HCT116 (cell line): Measurements from ENCODE around the gene TAS1R1. TPM values are rescaled to one million over a fixed set of nuclear protein-coding genes. Genes with fewer than 3 reads are reported as not detected.

Source experiments
- ATAC-seq: fragments of 200-7000 bp; cut with Tn5 transposase; 2 replicates; pipeline ENCODE4 v1.9.1; 2020; ENCODE audit warnings: mild to moderate bottlenecking, moderate library complexity
- BruUV-seq: library from RNA; stranded (reverse); fragments of 400-500 nt; replicated peaks from 2 replicates; lab custom pipeline; 2021; lab: Mats Ljungman, UMichigan
- CTCF ChIA-PET: fragments of 300-600 bp; sonication (Branson Sonifier 250); formaldehyde crosslinking; loops from one replicate; lab custom pipeline; 2021; ENCODE audit warnings: antibody characterized with exemption; lab: Charles Lee
- POLR2A ChIA-PET: fragments of 300-600, 350-600 bp; sonication (Branson Sonifier 250); formaldehyde crosslinking; loops from one replicate; lab custom pipeline; 2021; ENCODE audit warnings: antibody characterized with exemption; lab: Charles Lee
- RAD21 ChIA-PET, 2 experiments: fragments of 300-600 bp; sonication (Branson Sonifier 250); formaldehyde crosslinking; loops; one replicate each; lab custom pipeline; 2023; ENCODE audit warnings: low total read pairs in 2 of 2; ENCODE audit not compliant: uncharacterized antibody in 2 of 2, unreplicated experiment in 2 of 2, low non-redundant PET in 1 of 2; lab: Charles Lee
- DNase-seq: peaks from one replicate; pipeline ENCODE4 v3.0.0-alpha.2; 2010; ENCODE audit warnings: low read depth, low spot score
- H2AFZ ChIP-seq: fragments of 200-600 bp; shearing (Covaris generic), sonication (generic); 2 replicates; pipeline ENCODE4 v1.6.1; 2017; ENCODE audit warnings: low read depth, mixed run types, mixed read lengths, antibody characterized with exemption, low read length; ENCODE audit not compliant: poor library complexity, severe bottlenecking
- H3K27ac ChIP-seq: 2 replicates; pipeline ENCODE4 v1.5.1; 2012; ENCODE audit warnings: low read depth, low read length
- H3K27me3 ChIP-seq: fragments of 200-600 bp; sonication (generic); 2 replicates; pipeline ENCODE4 v1.6.1; 2016; ENCODE audit warnings: mixed run types, low read length, mixed read lengths; ENCODE audit not compliant: insufficient read depth
- H3K36me3 ChIP-seq, 2 experiments: fragments of 200-500 bp in 1 of 2; fragments of 200-600 bp in 1 of 2; sonication (Bioruptor generic) in 1 of 2; sonication (generic) in 1 of 2; 2 replicates each; pipeline versions ENCODE4 v1.5.1 to v1.6.1; 2014 to 2016; ENCODE audit warnings: low read length in 2 of 2, inconsistent platforms in 1 of 2, mixed read lengths in 1 of 2, mixed run types in 1 of 2; ENCODE audit not compliant: insufficient read depth in 2 of 2, control insufficient read depth in 1 of 2
- H3K4me1 ChIP-seq, 2 experiments: fragments of 200-600 bp in 1 of 2; sonication (generic) in 1 of 2; 2 replicates each; pipeline versions ENCODE4 v1.5.1 to v1.6.1; 2012 to 2017; ENCODE audit warnings: low read length in 2 of 2, inconsistent platforms in 1 of 2, mild to moderate bottlenecking in 1 of 2, mixed read lengths in 1 of 2, mixed run types in 1 of 2, moderate library complexity in 1 of 2; ENCODE audit not compliant: insufficient read depth in 2 of 2, control insufficient read depth in 1 of 2
- H3K4me2 ChIP-seq: fragments of 200-600 bp; sonication (generic); 2 replicates; pipeline ENCODE4 v1.6.1; 2017; ENCODE audit warnings: mixed run types, low read length, mixed read lengths
- H3K4me3 ChIP-seq, 2 experiments: fragments of 200-600 bp in 1 of 2; sonication (generic) in 1 of 2; replicated peaks in 1 of 2; 2 replicates each; pipeline ENCODE4 v1.5.1; 2011 to 2016; ENCODE audit warnings: low read length in 2 of 2, control low read depth in 1 of 2, low read depth in 1 of 2, mild to moderate bottlenecking in 1 of 2, mixed read lengths in 1 of 2, mixed run types in 1 of 2
- H3K79me2 ChIP-seq: fragments of 200-600 bp; sonication (generic); 2 replicates; pipeline ENCODE4 v1.6.1; 2017; ENCODE audit warnings: mild to moderate bottlenecking, mixed run types, low read length, moderate library complexity, mixed read lengths; ENCODE audit not compliant: insufficient read depth
- H3K9ac ChIP-seq: fragments of 200-600 bp; sonication (generic); 2 replicates; pipeline ENCODE4 v1.6.1; 2016; ENCODE audit warnings: low read length, mixed read lengths
- H3K9me2 ChIP-seq: fragments of 200-600 bp; sonication (generic), shearing (Covaris generic); 2 replicates; pipeline ENCODE4 v1.6.1; 2017; ENCODE audit warnings: mixed run types, mild to moderate bottlenecking, moderate library complexity; ENCODE audit not compliant: insufficient read depth
- H3K9me3 ChIP-seq, 2 experiments: fragments of 200-500 bp in 1 of 2; fragments of 200-600 bp in 1 of 2; sonication (Bioruptor generic) in 1 of 2; sonication (generic) in 1 of 2; 2 replicates each; pipeline ENCODE4 v1.6.1; 2014 to 2017; ENCODE audit warnings: low read length in 2 of 2, mixed read lengths in 2 of 2, inconsistent platforms in 1 of 2, low read depth in 1 of 2, mild to moderate bottlenecking in 1 of 2, mixed run types in 1 of 2, moderate library complexity in 1 of 2; ENCODE audit not compliant: control insufficient read depth in 1 of 2, insufficient read depth in 1 of 2
- H4K20me1 ChIP-seq: fragments of 200-600 bp; sonication (generic), shearing (Covaris generic); 2 replicates; pipeline ENCODE4 v1.6.1; 2017; ENCODE audit warnings: mixed run types, mild to moderate bottlenecking, moderate library complexity; ENCODE audit not compliant: insufficient read depth
- CBX3 ChIP-seq: IDR thresholded peaks from 2 replicates; pipeline ENCODE4 v1.6.1; 2012; ENCODE audit warnings: low read depth
- EGR1 ChIP-seq: IDR thresholded peaks from 2 replicates; pipeline ENCODE4 v1.6.1; 2012; ENCODE audit warnings: low read depth
- ELF1 ChIP-seq: IDR thresholded peaks from 2 replicates; pipeline ENCODE4 v1.6.1; 2012; ENCODE audit warnings: low read depth, borderline replicate concordance
- FOSL1 ChIP-seq: IDR thresholded peaks from 2 replicates; pipeline ENCODE4 v1.6.1; 2012; ENCODE audit warnings: low read depth
- MAX ChIP-seq: IDR thresholded peaks from 2 replicates; pipeline ENCODE4 v1.6.1; 2012
- POLR2A ChIP-seq: IDR thresholded peaks from 2 replicates; pipeline ENCODE4 v1.7.0; 2011; ENCODE audit warnings: borderline replicate concordance; ENCODE audit not compliant: insufficient read depth, insufficient read length; ENCODE audit errors: extremely low read depth
- POLR2AphosphoS5 ChIP-seq: IDR thresholded peaks from 2 replicates; pipeline ENCODE4 v1.6.1; 2011; ENCODE audit warnings: mild to moderate bottlenecking, low read depth, low read length, moderate library complexity
- RAD21 ChIP-seq: IDR thresholded peaks from 2 replicates; pipeline ENCODE4 v1.6.1; 2012; ENCODE audit warnings: low read depth, mild to moderate bottlenecking
- SRF ChIP-seq: IDR thresholded peaks from 2 replicates; pipeline ENCODE4 v1.6.1; 2012; ENCODE audit warnings: low read depth
- ZBTB33 ChIP-seq: IDR thresholded peaks from 2 replicates; pipeline ENCODE4 v1.6.1; 2011; ENCODE audit warnings: mild to moderate bottlenecking, low read length, moderate library complexity; ENCODE audit not compliant: insufficient replicate concordance; ENCODE audit errors: extremely low read depth
- ZFX ChIP-seq: fragments of 450-650 bp; IDR thresholded peaks from 2 replicates; pipeline ENCODE4 v1.6.1; 2017
- ZNF274 ChIP-seq: fragments of 200-500 bp; sonication (Bioruptor generic); IDR thresholded peaks from 2 replicates; pipeline ENCODE4 v1.6.1; 2014; ENCODE audit warnings: mild to moderate bottlenecking, low read depth, low read length, inconsistent platforms
- intact Hi-C: fragments of 100-400 bp; cut with micrococcal nuclease; formaldehyde crosslinking; loops from 2 replicates; pipeline ENCODE4 v1.10.0; 2022
- total RNA-seq: library from RNA; stranded (reverse); gene quantifications from one replicate; pipeline ENCODE4 v1.2.1, GENCODE V29; 2021; ENCODE audit not compliant: unreplicated experiment
- TF ChIP-seq, protein P1 (sequence below): IDR thresholded peaks from 2 replicates; pipeline ENCODE4 v1.6.1; 2012; ENCODE audit warnings: low read depth

Gene TAS1R1
- total RNA-seq, 1 experiment from 2014 or later: not detected

DNA sequence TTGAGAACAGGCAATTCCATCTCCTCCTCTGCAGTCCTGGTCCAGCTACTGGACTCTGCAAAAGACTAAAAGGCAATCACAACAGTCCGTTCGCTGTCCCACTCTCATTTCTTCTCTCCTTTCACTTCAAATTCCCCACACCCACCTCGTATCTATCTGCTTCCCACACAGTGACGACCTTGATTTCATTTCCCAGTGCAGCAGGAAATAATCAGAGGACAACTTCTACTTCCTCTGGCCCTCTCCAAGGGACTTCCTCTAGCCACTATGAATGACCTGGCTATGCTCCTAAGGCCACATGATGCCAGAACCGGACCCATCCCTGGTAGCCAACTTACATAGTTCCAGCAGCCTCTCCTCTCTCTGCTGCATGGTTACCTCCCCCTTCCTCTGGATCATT is 8.8 kb upstream of the TAS1R1 start:
- Histone ChIP-seq H4K20me1 (peaks cover 12% of the 10 kb centered on the region; the same call in 1 of the 2 replicates), H3K4me2 (no peak overlapping the region), H2AFZ (no peak overlapping the region), H3K9me2 (no peaks in the 10 kb centered on the region), H3K4me3 (no peak overlapping the region), H3K9ac (no peak overlapping the region), H3K36me3 (peaks cover 44 to 58% of the 10 kb centered on the region in 2 experiments), H3K4me1 (no peaks in the 10 kb centered on the region), H3K9me3 (no peaks in the 10 kb centered on the region), H3K27me3 (no peaks in the 10 kb centered on the region), H3K27ac (no peak overlapping the region), H3K79me2 (peaks cover 51% of the 10 kb centered on the region)
- DNase-seq (no peak), ATAC-seq (no peak)
- POLR2A ChIA-PET: no interaction called here
- no TSS peak for BruUV-seq
- no peak for TF ChIP-seq POLR2AphosphoS5
- TF ChIP-seq CBX3: no peak
- no peak for TF ChIP-seq POLR2A
- CTCF ChIA-PET: no interaction called here
- RAD21 ChIA-PET: no interaction called here
- intact Hi-C loops: no loop called here

DNA sequence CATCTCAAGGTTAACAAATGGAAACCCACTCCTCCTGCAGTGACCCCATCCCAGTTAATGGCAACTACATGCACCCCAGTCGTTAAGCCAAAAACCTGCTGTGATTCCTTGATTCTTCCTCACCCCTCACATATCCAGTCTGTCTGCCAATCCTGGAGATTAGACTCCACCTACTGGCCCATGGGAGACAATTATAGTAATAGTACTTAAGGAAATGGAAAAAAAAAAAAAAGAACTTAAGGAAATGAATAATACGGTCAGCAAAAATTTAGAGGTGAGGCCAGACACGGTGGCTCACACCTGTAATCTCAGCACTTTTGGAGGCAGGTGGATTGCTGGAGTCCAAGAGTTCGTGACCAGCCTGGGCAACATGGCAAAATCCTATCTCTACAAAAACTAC is 7.8 kb upstream of the TAS1R1 start:
- Histone ChIP-seq H3K4me1 (no peaks in the 10 kb centered on the region), H3K9ac (no peak overlapping the region), H3K79me2 (peaks cover 54% of the 10 kb centered on the region), H3K4me3 (no peak overlapping the region), H3K9me2 (no peaks in the 10 kb centered on the region), H3K27me3 (no peaks in the 10 kb centered on the region), H4K20me1 (peaks cover 12% of the 10 kb centered on the region; the same call in 1 of the 2 replicates), H3K36me3 (peaks cover 38 to 51% of the 10 kb centered on the region in 2 experiments), H3K9me3 (no peaks in the 10 kb centered on the region), H3K27ac (no peak overlapping the region), H3K4me2 (no peak overlapping the region), H2AFZ (no peak overlapping the region)
- ChIA-PET RAD21 (no interaction called here), POLR2A (no interaction called here), CTCF (no interaction called here)
- intact Hi-C loops: loop anchor here (1.0 kb wide), 1 partner anchor 94 kb away; no protein-coding TSS in a partner anchor
- ATAC-seq (peak; percentile 53; the same call in 1 of the 2 replicates), DNase-seq (peak; percentile 13)
- BruUV-seq: no TSS peak
- TF ChIP-seq ZNF274 (no peak), POLR2A (no peak), RAD21 (peak; percentile 44), SRF (no peak), MAX (no peak), ZBTB33 (no peak), ZFX (no peak), ELF1 (no peak), EGR1 (no peak), FOSL1 (no peak)
- TF ChIP-seq, protein P1, sequence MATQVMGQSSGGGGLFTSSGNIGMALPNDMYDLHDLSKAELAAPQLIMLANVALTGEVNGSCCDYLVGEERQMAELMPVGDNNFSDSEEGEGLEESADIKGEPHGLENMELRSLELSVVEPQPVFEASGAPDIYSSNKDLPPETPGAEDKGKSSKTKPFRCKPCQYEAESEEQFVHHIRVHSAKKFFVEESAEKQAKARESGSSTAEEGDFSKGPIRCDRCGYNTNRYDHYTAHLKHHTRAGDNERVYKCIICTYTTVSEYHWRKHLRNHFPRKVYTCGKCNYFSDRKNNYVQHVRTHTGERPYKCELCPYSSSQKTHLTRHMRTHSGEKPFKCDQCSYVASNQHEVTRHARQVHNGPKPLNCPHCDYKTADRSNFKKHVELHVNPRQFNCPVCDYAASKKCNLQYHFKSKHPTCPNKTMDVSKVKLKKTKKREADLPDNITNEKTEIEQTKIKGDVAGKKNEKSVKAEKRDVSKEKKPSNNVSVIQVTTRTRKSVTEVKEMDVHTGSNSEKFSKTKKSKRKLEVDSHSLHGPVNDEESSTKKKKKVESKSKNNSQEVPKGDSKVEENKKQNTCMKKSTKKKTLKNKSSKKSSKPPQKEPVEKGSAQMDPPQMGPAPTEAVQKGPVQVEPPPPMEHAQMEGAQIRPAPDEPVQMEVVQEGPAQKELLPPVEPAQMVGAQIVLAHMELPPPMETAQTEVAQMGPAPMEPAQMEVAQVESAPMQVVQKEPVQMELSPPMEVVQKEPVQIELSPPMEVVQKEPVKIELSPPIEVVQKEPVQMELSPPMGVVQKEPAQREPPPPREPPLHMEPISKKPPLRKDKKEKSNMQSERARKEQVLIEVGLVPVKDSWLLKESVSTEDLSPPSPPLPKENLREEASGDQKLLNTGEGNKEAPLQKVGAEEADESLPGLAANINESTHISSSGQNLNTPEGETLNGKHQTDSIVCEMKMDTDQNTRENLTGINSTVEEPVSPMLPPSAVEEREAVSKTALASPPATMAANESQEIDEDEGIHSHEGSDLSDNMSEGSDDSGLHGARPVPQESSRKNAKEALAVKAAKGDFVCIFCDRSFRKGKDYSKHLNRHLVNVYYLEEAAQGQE: no peak
